Adrenal gland (tissue), 5 donors: ENCODE results near the gene SULT1B1.

Experiments
- CTCF ChIP-seq, 6 experiments: fragments of 450-650 bp in 4 of 6; fragments of 200-600 bp in 2 of 6; sonication (generic) in 1 of 6; IDR thresholded peaks; 1 replicate in 5 of 6; 2 replicates in 1 of 6; pipeline versions ENCODE4 v1.5.1 to v1.8.0; 2016 to 2021; ENCODE audit warnings: antibody characterized with exemption in 6 of 6, mild to moderate bottlenecking in 2 of 6, moderate library complexity in 1 of 6
- POLR2A ChIP-seq, 2 donors: fragments of 450-650 bp; IDR thresholded peaks; one replicate each; pipeline ENCODE4 v1.6.1; 2017; ENCODE audit warnings: antibody characterized with exemption in 2 of 2, mild to moderate bottlenecking in 2 of 2, moderate library complexity in 1 of 2
- donor health status: DM: no; HTN: no; CAD: no.

GRCh38 chr4:69757464-69757863 is 3.0 kb downstream of the SULT1B1 start:
- TF ChIP-seq POLR2A (IDR thresholded peaks at IDR 0.05) = no peak
- TF ChIP-seq CTCF (IDR thresholded peaks at IDR 0.05) = no peak
